GM19328 (cell line): ENCODE data around the gene GGCX.

Experiments
- ATAC-seq: cut with Tn5 transposase; IDR thresholded peaks from one replicate; pipeline ENCODE4 v1.9.1; 2021; ENCODE audit warnings: mild to moderate bottlenecking, moderate library complexity; ENCODE audit not compliant: unreplicated experiment

Gene GGCX

DNA sequence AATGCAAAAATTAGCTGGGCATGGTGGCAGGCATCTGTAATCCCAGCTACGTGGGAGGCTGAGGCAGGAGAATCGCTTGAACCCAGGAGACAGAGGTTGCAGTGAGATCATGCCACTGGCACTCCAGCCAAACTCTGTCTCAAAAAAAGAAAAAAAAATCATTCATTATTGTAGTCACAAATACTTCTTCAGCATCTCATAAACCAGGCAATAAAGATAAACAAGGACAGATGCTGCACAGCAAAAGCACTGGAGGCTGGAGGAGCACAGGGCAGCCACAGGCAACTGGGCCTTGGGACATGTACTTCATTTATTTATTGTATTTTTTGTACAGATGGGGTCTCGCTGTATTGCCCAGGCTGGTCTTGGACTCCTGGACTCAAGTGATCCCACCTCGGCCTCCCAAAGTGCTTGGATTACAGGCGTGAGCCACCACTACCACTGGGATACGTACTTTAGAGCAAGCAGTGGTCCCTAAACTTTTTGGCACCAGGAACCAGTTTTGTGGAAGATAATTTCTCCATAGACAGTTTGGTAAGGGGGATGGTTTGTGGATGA, 39.1 kb downstream of the GGCX start:
- ATAC-seq, result no peak

DNA sequence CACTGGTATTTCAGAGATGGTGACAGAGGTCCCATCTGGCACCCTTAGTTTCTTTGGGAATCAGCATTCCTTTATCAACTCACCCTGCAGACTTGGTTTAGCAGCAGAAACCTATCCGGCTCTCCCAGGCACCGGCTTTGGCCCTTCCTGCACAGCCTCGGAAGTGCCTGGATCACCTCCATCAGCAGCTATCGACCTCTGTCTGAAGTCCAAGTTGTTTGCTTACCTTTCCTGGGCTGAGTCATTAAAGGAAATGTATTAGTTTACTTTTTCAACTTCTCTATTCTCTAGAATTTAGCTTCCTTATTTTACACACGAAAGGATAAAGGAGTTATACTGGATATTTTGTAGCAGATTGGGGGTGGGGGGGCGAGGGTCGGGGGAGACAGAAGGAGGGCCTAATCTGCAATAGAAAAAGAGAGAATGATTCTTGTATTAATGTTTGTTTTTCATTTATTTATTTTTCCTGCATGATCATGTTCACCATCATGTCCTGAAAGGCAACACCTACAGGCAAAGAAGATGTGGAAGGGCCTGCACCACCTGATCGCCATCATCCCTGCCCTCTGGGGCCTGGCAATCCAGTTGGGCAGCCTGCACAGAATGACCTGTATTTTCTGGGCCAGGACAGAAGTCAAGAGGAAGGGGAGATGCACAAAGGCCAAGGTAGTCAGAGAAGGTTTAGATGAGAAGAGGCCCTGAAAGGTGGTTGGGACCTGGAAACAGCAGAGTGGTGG, 44.5 kb downstream of the GGCX start:
- no peak for ATAC-seq

DNA sequence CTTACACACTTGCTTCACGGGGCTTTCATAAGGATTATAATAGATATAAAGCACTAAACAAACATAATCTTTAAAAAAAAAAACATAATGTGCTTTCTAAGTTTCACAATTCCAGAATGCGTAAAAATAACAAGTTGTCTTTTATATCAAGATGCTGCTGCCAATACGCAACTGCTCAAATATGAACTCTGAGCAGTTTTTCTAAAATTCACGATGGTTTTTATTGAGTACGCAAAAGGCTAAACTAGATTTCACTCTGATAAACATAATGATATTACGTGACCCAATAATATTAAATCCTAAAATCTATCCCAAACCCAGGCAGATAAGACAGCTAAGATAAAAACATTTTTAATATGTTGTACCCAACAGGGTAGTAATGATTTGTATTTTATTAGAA, 47.0 kb downstream of the GGCX start:
- no peak for ATAC-seq

DNA sequence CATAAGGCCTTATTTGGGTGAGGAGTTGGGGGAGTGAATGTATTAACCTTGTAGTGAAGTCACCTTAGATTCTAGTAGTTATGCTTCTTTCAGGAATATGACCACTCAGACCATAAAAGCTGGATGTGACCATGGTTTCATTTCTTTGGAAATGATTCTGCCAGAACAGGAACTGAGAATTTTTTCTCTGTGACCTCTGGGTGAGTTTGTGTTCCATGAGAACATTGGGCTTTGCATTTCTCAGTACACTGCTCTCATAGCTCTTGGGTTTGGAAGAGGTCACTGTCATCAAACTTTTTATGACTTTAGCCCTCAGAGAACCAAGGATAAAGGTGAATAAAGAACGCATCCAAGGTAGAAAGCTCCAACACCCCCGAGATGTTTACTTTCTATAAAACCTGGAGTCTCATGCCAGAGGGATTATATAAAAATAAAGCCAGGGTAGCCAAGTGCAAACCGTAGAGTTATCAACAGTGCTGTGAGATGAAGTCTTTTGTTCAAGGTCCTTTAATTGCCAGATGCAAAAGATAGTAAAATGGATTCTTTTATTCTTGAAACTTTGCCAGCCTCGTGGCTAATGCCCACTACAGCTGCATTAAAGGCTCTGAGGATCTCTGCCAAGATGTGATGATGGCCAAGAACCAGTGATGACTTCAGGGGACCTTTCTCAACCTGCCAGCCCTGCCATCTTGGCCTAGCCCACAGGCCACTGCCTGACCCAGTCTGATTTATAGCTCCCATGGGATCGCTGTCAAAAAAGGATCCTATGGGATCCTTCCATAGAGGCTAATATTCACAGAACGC, 50.1 kb downstream of the GGCX start:
- no peak for ATAC-seq

DNA sequence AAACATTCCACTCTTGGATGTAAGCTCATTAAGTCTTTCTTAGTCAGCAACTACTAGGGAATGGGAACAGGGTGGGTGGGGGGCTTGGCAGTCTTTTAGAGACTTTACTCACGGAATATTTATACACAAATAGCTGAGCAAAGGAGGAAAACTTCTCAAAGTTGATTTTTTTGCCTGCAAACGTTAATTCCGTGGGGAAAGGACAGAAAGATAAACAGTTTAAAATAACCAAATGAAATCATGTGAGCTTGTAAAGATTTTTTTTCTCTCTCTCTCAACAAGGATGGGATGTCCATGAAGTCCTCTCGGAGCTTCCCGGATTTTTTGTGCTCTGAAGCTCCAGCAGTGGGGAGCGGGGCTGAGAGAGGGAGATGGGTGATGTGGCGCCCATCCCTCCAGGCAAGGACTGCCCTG, 54.5 kb downstream of the GGCX start:
- ATAC-seq, result no peak

DNA sequence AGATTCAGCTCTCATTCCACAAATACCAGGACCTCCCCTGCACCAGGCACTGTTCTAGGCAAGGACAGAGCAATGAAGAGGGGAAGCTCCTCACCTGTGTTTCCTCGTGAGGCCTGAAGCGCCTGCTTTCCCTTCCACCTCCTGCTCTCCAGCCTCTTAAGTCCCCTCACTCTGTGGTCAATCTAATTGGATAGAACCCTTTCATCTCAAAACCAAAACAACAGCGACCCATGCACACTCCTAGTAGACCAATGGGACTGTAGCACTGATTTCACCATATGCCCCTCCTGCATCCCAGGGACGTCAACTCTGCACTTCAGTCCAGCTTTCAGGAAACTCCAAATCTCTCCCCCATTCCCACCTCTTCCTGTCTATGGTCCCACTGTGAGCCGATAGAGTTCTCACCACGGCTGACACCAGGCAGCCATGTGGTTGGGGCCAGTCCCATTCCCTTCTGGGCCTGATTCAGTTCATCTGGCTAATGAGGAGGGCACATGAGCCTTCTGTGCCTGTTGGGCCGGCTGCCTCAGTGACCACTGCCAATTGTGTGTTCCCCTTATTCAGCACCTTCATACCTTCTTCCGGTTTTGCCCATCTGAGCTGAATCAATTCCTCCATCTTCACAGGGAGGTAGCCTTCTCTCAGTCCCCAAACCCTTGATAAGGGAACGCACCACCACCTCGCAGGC, 55.6 kb downstream of the GGCX start:
- no peak for ATAC-seq

DNA sequence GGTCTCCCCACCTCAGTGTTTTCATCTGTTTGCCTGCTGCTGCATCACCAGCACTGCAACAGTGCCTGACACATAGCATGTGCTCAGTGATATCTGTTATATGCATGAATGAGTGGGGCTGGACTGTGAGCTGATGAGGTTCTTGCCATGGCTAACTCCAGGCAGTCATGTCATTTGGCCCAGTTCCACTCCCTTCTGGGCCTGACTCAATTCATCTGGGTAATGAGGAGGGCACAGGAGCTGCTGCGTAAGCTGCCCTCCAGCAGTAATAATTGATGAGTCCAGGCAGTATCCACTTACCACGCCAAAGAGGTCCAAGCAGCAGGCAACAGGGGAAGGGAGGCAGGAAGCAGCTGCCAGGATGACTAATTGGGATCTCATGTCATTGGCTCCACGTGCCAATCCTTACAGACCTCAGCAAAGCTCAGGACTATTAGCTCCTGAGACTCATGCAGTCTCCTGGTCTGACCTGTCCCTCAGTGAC, 56.5 kb downstream of the GGCX start:
- no peak for ATAC-seq

DNA sequence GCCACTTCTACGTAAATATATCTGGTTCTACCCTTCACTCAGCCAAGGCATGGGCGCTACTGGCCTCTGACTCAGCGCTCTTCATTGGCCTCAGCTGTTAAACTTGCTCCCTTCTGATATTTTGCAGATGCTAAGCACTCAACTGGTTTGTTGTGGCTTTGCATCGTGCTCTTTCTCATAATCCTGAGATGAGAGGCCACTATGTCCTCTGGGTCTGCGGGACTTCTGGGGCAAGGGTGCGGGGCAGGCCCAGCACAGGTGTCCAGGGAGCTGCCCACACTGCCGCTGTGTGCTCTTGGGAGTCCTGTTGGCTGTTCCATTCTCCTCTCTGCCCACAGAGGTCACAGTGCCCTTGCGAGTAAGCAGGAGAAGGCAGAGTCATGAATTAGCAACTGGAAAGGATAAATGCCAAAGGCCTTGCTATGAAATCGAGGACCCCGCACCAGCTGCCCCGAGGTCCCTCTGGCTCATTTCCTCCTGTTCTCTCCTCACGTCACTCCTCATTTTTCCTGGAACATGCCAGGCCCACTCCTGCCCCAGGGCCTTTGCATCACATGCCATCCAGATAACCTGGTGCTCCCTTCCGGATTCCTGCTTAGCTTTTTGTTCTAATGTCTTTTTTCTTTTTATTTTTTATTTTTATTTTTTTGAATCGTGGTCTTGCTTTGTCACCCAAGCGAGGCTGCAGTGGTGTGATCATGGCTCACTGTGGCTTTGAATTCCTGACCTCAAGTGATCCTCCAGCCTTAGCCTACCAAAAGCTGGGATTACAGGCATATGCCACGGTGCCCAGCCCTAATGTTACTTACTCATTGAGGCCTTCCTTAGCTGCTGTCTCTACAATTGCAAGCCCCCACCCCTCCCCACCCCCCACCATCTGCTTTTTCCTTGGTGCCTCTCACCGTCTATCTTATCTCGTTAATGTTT, 57.2 kb downstream of the GGCX start:
- no peak for ATAC-seq

DNA sequence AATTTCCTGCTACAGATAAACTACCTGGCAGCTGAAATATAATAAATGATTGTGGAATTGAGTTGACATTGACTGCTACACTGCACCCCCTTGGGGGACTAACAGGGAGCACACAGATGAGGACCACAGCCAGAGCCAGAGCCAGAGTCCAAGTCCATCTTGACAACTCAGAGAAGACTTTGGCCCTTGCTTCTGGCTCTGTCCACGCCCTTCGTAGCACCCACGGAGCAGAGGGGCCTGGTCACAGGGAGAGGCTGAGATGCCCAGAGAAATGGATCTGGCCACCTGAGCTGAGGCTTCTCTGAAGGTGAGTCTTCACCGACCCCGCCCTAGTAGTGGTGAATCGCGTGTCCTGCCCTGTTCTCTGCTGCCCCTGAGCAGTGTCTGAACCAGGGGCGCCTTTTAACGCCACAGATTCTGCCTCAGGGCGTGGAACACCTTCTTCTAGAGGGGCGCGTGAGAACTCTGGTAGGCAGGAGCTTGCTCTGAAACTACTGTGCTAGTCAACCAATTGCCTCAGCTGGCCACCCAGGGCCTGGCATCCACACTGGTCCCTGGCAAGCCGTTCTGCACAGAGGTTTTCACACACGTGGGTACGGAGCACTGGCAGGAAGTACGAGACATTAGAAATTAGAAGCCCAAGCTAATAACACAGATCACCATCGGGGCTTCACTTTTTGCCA, 58.0 kb downstream of the GGCX start:
- no peak for ATAC-seq

DNA sequence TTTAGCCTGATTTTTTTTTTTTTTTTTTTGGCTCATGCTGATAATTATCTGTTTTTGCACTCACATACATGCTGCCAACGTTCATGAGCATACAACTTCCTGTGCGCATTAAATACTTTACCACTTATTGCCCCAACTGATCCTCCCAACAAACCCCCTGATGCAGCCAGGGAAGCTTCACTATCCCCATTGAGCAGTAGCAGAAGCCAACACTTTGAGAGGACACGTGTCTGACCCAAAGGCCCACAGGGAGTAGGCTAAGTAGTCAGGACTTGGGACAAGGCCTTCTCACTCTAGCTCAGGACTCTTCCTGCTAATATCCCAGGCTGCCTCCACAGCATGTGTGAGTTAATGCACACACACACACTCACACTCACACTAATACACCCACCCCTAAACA, 58.6 kb downstream of the GGCX start:
- no peak for ATAC-seq

DNA sequence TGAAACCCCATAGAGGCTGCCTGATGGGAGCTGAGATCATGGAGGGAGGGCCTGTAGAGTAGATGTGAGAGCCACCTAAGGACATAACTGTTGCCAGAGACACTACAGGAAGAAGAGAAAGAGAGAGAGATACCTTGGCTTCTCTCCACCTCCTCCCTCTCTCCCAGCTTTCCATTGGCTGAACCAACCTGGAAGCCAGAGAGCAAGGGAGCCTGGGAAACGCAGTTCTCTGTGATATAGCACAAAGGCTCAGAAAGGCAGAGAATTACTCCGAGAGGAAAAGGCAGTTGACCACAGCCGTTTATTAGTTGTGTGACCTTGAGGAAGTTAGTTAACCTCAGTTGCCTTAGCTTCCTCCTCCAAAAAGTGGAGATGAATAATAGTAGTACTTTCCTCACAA, 60.0 kb downstream of the GGCX start:
- ATAC-seq, result no peak

DNA sequence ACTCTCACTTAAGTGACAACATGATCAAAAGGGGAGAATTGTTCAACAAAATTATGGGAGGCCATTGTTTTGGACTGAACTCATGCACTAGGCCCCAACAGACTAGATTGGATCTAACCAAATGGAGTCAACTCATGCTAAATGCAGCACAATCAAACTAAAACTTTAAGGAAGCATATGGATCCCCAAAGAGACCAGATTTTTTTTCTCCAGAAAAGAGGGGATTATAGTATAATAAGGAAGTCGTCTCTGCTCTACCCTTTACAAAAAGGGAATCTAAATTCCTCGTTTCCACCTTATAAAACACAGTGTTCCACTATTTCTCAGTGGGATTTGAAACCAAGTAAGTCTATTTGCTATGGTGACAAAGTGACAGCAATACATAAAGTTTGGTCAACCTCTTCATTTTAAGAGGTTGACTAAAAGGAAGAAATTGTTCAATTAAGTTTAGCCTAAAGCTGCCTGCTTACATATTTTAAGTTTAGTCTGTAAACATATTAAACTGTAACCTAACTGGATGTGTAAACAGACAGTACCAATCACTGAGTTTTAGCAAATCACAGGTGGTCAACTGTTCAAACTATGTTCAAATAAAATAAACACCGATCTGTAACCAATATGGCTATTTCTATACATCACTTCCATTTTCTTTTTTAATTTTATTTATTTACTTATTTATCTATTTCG, 63.2 kb downstream of the GGCX start:
- ATAC-seq, result no peak

DNA sequence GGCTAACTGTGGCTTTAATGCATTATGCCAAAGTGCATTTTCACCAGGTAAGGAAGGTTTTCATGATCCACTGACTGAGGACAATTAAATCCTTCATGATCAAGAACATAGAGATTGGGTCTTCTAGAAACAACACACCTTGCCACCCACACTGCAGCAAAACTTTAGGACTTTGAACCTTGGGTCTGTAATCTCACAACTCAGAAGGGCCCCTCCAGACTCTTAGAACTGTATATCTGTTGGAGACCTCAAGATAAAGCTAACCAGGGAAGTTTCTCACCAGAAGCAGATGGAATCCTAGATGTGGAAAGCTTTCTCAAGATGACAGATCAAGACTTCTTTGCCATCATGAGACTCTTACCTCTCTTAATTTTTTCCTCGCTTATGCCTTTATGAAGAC, 64.9 kb downstream of the GGCX start:
- no peak for ATAC-seq
